HepG2 (cell line): ENCODE data around the gene HOXC11. TPM values are rescaled to one million over a fixed set of nuclear protein-coding genes. Genes with fewer than 3 reads are reported as not detected.
A peak's percentile ranks its signal among the peaks of the same experiment; 100 is the strongest.

ENCODE experiments used
- ATAC-seq: fragments of 200-7000 bp; cut with Tn5 transposase; 3 replicates; pipeline ENCODE4 v1.9.1; 2020; ENCODE audit warnings: mild to moderate bottlenecking, moderate library complexity
- BruUV-seq: library from RNA; stranded (reverse); fragments of 400-500 nt; replicated peaks from 2 replicates; lab custom pipeline; 2021; lab: Mats Ljungman, UMichigan
- CTCF ChIA-PET: fragments of 300-600 bp; formaldehyde crosslinking; extraction: SDS; loops from one replicate; lab custom pipeline; 2021; ENCODE audit warnings: low total read pairs, inconsistent platforms, low intra/inter-chr PET ratio; lab: Yijun Ruan, JAX
- POLR2A ChIA-PET: fragments of 350-600 bp; sonication (Branson Sonifier 250); formaldehyde crosslinking; loops from one replicate; lab custom pipeline; 2020; ENCODE audit warnings: antibody characterized with exemption, inconsistent platforms; lab: Yijun Ruan, JAX
- DNase-seq: peaks from one replicate; pipeline ENCODE4 v3.0.0-alpha.2; 2015; ENCODE audit warnings: low spot score
- FAIRE-seq: peaks from 3 replicates; lab custom pipeline; 2011; peaks lifted over from hg19 to GRCh38; lab: Jason Lieb, UNC
- H2AFZ ChIP-seq: one replicate; pipeline ENCODE4 v1.6.1; 2011; ENCODE audit warnings: low read length, inconsistent platforms
- H3K27ac ChIP-seq: fragments of 300-600 bp; 3 replicates; pipeline ENCODE4 v1.8.0; 2011; ENCODE audit warnings: mixed run types, mild to moderate bottlenecking, mixed read lengths, low read length, inconsistent platforms; ENCODE audit not compliant: insufficient read depth; ENCODE audit errors: extremely low read length
- H3K27me3 ChIP-seq, 2 experiments: fragments of 200-600 bp in 1 of 2; 2 replicates in 1 of 2; 3 replicates in 1 of 2; pipeline versions ENCODE4 v1.6.0 to v1.8.0; 2011; ENCODE audit warnings: low read length in 2 of 2, mild to moderate bottlenecking in 2 of 2, moderate library complexity in 2 of 2, inconsistent platforms in 1 of 2; ENCODE audit not compliant: insufficient read depth in 2 of 2, control insufficient read depth in 1 of 2
- H3K36me3 ChIP-seq, 2 experiments: fragments of 200-600 bp in 1 of 2; replicated peaks in 1 of 2; 2 replicates in 1 of 2; 3 replicates in 1 of 2; pipeline versions ENCODE4 v1.5.1 to v1.8.0; 2011; ENCODE audit warnings: low read length in 2 of 2, inconsistent platforms in 1 of 2; ENCODE audit not compliant: insufficient read depth in 2 of 2, control insufficient read depth in 1 of 2
- H3K4me1 ChIP-seq: 2 replicates; pipeline ENCODE4 v1.5.1; 2012; ENCODE audit warnings: low read length, inconsistent platforms; ENCODE audit not compliant: insufficient read depth
- H3K4me2 ChIP-seq: 2 replicates; pipeline ENCODE4 v1.6.0; 2011; ENCODE audit warnings: low read depth, low read length, inconsistent platforms
- H3K4me3 ChIP-seq, 3 experiments: fragments of 200-600 bp in 1 of 3; sonication (generic), shearing (Covaris generic) in 1 of 3; replicated peaks in 1 of 3; 2 replicates each; pipeline ENCODE4 v1.5.1; 2011 to 2016; ENCODE audit warnings: low read length in 3 of 3, inconsistent platforms in 2 of 3, low read depth in 2 of 3, mild to moderate bottlenecking in 2 of 3, control low read depth in 1 of 3, mixed read lengths in 1 of 3; ENCODE audit not compliant: insufficient read depth in 1 of 3
- H3K79me2 ChIP-seq: one replicate; pipeline ENCODE4 v1.6.1; 2011; ENCODE audit warnings: low read length, inconsistent platforms; ENCODE audit not compliant: insufficient read depth
- H3K9ac ChIP-seq: 2 replicates; pipeline ENCODE4 v1.6.0; 2011; ENCODE audit warnings: mild to moderate bottlenecking, low read depth, low read length, inconsistent platforms; ENCODE audit not compliant: insufficient read depth
- H3K9me3 ChIP-seq: 2 replicates; pipeline ENCODE4 v1.5.1; 2012; ENCODE audit warnings: mild to moderate bottlenecking, low read length
- H4K20me1 ChIP-seq: 2 replicates; pipeline ENCODE4 v1.6.0; 2011; ENCODE audit warnings: inconsistent platforms, mild to moderate bottlenecking, low read length, moderate library complexity; ENCODE audit not compliant: insufficient read depth
- AGO2 ChIP-seq: fragments of 200-400 bp; formaldehyde crosslinking; optimal IDR thresholded peaks from 2 replicates; pipeline ENCODE3; 2017; ENCODE audit warnings: mild to moderate bottlenecking, low read depth, low read length, moderate library complexity
- FOXO4 ChIP-seq: sonication (generic); formaldehyde crosslinking; conservative IDR thresholded peaks from 2 replicates; pipeline ENCODE4 v1.8.1; 2023; ENCODE audit warnings: missing genetic modification reagents
- GRHL1 ChIP-seq: sonication (generic); formaldehyde crosslinking; conservative IDR thresholded peaks from 2 replicates; pipeline ENCODE4 v1.8.0; 2022; ENCODE audit warnings: missing genetic modification reagents
- HMG20A ChIP-seq: IDR thresholded peaks from 2 replicates; pipeline ENCODE4 v1.6.1; 2016; ENCODE audit warnings: borderline replicate concordance
- JARID2 ChIP-seq: sonication (generic); formaldehyde crosslinking; IDR thresholded peaks from 2 replicates; pipeline ENCODE4 v1.8.1; 2023; ENCODE audit warnings: missing genetic modification reagents, inconsistent platforms; ENCODE audit not compliant: insufficient replicate concordance
- POLR2AphosphoS5 ChIP-seq: IDR thresholded peaks from 2 replicates; pipeline ENCODE4 v1.6.1; 2012; ENCODE audit warnings: low read depth, low read length
- PRMT3 ChIP-seq: sonication (generic); formaldehyde crosslinking; IDR thresholded peaks from 2 replicates; pipeline ENCODE4 v1.8.1; 2022; ENCODE audit warnings: low read depth, mild to moderate bottlenecking, moderate library complexity, missing genetic modification reagents, borderline replicate concordance
- SRY ChIP-seq: sonication (generic); formaldehyde crosslinking; IDR thresholded peaks from 2 replicates; pipeline ENCODE4 v1.8.0; 2022; ENCODE audit warnings: mild to moderate bottlenecking, missing genetic modification reagents
- ZNF687 ChIP-seq: sonication (generic); formaldehyde crosslinking; IDR thresholded peaks from 2 replicates; pipeline ENCODE4 v1.5.1; 2020; ENCODE audit warnings: mild to moderate bottlenecking, missing genetic modification reagents, moderate library complexity
- ZNF788 ChIP-seq: sonication (generic); formaldehyde crosslinking; IDR thresholded peaks from 2 replicates; pipeline ENCODE4 v1.5.0; 2020; ENCODE audit warnings: mild to moderate bottlenecking, missing genetic modification reagents, borderline replicate concordance
- WGBS: methylation state at CpG from one replicate; pipeline ENCODE4 v1.1.6; 2017; ENCODE audit warnings: low lambda C conversion rate; 5-methylcytosine and 5-hydroxymethylcytosine counted together
- in situ Hi-C: cut with HindIII; loops from 2 replicates; pipeline ENCODE4 v1.10.0; 2017; ENCODE audit warnings: low pct_unique_long_range_greater_than_20kb; ENCODE audit not compliant: extremely low pct_ligation_motif_present
- intact Hi-C: fragments of 100-400 bp; cut with micrococcal nuclease; formaldehyde crosslinking; loops from one replicate; pipeline ENCODE4 v1.10.0; 2022; ENCODE audit not compliant: unreplicated experiment
- polyA plus RNA-seq, 8 experiments: library from polyadenylated mRNA; depleted of rRNA in 3 of 8; stranded (reverse) in 7 of 8; unstranded in 1 of 8; fragments of >200 nt; fragmentation: Illumina TruSeq in 4 of 8; extraction: Trizol in 4 of 8; gene quantifications; 2 replicates each; pipeline versions ENCODE4 v1.2.1 to v1.2.3, GENCODE V29; 2011 to 2016; ENCODE audit warnings: low read depth in 4 of 8, missing spikeins in 1 of 8, mixed read lengths in 1 of 8; ENCODE audit not compliant: insufficient read depth in 1 of 8
- total RNA-seq, 5 experiments: library from RNA; depleted of rRNA; stranded (reverse); fragments of >200 nt; fragmentation: Illumina TruSeq; extraction: Trizol; gene quantifications; 2 replicates each; pipeline ENCODE4 v1.2.3, GENCODE V29; 2016; ENCODE audit warnings: low read depth in 1 of 5

Gene HOXC11
- total and polyA plus RNA-seq, 2 of the 13 experiments (the other 11 are each of a cell fraction or from before 2014, with no cell fraction given), result not detected

- no peak for TF ChIP-seq POLR2AphosphoS5
- TF ChIP-seq JARID2, result no peak
- no peak for TF ChIP-seq AGO2
- TF ChIP-seq ZNF788 (CRISPR knock-in tag), result no peak
- no peak for TF ChIP-seq SRY
- no peak for TF ChIP-seq PRMT3 (CRISPR knock-in tag)
Measured at GRCh38 chr12:53999559-54000115, 26.7 kb downstream of the HOXC11 start (continued).

- Histone ChIP-seq H3K27ac (no peak within 1 kb of the TSS), H3K4me1 (peaks cover 20% of the 10 kb centered on the region; the same call in 1 of the 2 replicates), H3K79me2 (no peaks in the 10 kb centered on the region), H3K9ac (peak within 1 kb of the TSS; percentile 40), H3K4me2 (peak within 1 kb of the TSS; percentile 80), H2AFZ (peak within 1 kb of the TSS; percentile 60), H3K4me3 (peak within 1 kb of the TSS; percentile 56 to 66 (median 57)), H3K36me3 (no peaks in the 10 kb centered on the region), H4K20me1 (no peaks in the 10 kb centered on the region), H3K27me3 (peaks cover 15 to 80% of the 10 kb centered on the region in 2 experiments), H3K9me3 (no peaks in the 10 kb centered on the region)
- 21% methylated on average over 29 of the region's 87 CpGs for WGBS
- in situ Hi-C loops (no loop called here), intact Hi-C loops (loop anchor here (10.0 kb wide), 1 partner anchor 364 kb away; the partner anchor contains the start of gene GPR84)
- ATAC-seq (peak; percentile 61), DNase-seq (no peak), FAIRE-seq (no peak)
- CTCF ChIA-PET, result no interaction called here
- POLR2A ChIA-PET, result no interaction called here
- BruUV-seq, result no TSS peak
- TF ChIP-seq ZNF687 (CRISPR knock-in tag), result peak; percentile 86
- no peak for TF ChIP-seq FOXO4 (CRISPR knock-in tag)
- TF ChIP-seq GRHL1 (CRISPR knock-in tag), result no peak
- TF ChIP-seq HMG20A (CRISPR knock-in tag), result no peak
Measured at GRCh38 chr12:54000116-54001114, 27.5 kb downstream of the HOXC11 start, which contains the start of gene HOXC9. Gene HOXC9 (plus strand): TSS chr12:54000161. CDS start chr12:54000189, 28 bp downstream.
